Subcutaneous adipose tissue (tissue), 4 donors: ENCODE results near the gene MYO18B. TPM values are rescaled to one million over a fixed set of nuclear protein-coding genes. Genes with fewer than 3 reads are reported as not detected.

Experiments
- total RNA-seq, 4 donors: library from RNA; depleted of rRNA; stranded (reverse); fragments of >200 nt; gene quantifications; one replicate each; pipeline ENCODE4 v1.1.0, GENCODE V29; 2016
- TF ChIP-seq, protein P1 (sequence below): fragments of 450-650 bp; IDR thresholded peaks from one replicate; pipeline ENCODE4 v1.5.1; 2016; ENCODE audit warnings: low read depth, mild to moderate bottlenecking, control low read depth, antibody characterized with exemption, moderate library complexity

MYO18B gene
- total RNA-seq, 4 donors from 2014 or later = under 0.01 TPM; not detected in 3

DNA sequence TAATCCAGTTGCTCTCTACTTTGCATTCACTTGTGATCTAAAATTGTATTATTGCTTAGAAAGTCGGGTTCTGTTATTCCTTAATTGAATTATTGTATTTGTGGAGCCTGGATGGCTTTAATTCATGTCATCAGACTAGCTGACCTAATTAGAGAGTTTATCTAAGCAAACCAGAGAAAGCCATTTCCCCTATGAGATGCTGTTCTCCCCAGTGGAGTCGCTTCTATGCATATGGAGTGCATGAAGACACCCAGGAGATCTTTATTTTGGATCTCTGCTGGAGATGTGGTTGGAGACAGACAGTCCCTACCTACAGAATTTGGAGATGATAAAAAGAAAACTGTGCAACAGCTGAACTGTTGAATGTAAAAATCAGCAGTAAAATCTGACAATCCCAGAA lies 45.2 kb upstream of the MYO18B start:
- TF ChIP-seq, protein P1, sequence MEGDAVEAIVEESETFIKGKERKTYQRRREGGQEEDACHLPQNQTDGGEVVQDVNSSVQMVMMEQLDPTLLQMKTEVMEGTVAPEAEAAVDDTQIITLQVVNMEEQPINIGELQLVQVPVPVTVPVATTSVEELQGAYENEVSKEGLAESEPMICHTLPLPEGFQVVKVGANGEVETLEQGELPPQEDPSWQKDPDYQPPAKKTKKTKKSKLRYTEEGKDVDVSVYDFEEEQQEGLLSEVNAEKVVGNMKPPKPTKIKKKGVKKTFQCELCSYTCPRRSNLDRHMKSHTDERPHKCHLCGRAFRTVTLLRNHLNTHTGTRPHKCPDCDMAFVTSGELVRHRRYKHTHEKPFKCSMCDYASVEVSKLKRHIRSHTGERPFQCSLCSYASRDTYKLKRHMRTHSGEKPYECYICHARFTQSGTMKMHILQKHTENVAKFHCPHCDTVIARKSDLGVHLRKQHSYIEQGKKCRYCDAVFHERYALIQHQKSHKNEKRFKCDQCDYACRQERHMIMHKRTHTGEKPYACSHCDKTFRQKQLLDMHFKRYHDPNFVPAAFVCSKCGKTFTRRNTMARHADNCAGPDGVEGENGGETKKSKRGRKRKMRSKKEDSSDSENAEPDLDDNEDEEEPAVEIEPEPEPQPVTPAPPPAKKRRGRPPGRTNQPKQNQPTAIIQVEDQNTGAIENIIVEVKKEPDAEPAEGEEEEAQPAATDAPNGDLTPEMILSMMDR = no peak

- TF ChIP-seq, protein P1 = no peak
Measured at GRCh38 chr22:25697181-25697664, 44.8 kb upstream of the MYO18B start.

DNA sequence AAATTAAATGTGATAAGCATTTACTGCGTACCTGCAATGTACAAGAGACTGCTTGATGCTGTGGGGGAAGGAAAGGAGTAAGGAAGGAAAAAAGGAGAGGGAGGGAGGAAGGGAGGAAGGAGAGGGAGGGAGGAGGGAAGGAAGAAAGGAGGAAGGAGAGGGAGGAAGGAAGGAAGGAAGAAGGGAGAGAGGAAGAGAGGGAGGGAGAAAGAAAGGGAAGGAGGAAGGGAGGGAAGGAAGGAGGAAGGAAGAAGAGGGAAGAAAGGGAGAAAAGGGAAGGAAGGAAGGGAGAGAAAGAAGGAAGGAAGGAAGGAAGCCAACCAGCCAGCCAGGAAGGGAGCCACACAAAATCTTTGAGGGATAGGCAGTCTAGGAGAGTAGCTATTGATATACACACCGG lies 44.0 kb upstream of the MYO18B start:
- TF ChIP-seq, protein P1 = no peak

- TF ChIP-seq, protein P1 = no peak
Measured at GRCh38 chr22:25698461-25698860, 43.5 kb upstream of the MYO18B start.

DNA sequence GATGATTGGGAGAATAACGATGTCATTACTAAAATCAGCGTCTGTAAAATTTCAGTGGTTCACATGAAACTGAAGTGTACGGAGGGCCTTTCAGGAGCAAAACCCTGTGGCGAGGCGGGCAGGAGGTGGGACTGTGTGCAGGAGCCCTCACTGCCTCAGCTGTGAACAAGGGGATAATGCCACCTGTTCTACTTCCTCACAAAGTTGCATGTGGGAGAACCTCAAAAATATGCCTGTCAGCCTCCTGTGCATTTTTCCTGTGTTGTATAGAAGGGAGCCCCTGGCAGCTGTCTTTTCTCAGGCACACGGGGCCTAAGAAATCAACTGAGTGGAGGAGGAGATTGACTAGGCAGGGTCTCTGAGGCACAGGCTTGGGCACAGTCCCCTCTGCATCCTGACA lies 43.0 kb upstream of the MYO18B start:
- TF ChIP-seq, protein P1 = no peak

DNA sequence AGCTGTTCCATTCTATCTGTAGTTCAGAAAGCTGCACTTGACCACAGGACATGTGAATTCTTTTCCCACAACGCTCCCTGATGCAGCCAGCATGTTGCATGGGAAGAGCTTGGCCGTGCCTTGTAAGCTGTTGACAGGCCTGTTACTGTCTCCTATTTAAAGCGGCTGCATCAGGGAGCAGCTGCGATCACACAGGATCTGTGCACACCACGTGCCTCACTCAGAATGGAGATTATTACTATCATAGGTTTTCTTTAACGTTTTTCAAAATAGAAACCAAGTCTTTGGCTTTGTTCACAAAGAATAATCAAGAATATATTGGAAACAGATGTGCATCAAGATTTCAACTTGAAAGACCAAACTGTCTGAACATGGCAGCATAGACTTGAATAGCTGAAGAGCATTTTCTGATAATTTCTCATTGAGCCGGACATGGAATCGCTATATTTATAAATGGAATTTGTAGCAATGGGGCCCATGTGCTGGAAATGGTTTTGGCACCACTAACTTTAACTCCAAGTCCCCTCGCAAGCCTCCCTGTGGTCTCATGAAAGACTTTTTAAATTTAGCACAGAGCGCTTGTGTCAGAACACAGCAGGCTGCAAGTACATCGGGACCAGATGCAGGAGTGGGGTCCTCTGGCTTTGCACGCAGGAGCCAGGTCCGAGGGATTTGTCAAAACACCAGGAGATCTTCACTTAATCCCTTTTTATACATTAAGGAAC lies 40.8 kb upstream of the MYO18B start:
- TF ChIP-seq, protein P1 = no peak

DNA sequence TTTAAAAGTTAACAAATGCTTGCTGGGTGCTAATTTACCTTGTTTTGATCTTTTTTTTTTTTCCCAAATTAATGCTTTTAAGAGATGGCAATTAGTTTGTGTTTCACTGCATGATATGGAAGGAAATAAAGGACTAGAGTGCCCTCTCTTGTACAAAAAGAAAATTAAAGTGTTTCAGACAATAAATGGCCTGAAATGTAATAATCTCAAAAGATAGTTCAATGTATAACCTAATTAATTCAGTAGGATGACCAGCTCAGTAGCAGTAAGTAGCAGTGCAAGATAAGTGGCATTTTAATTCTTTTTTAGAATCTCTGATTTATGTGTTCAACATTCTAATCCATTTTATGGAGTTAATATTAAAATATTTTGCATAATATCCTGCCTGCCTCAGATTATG lies 39.9 kb upstream of the MYO18B start:
- TF ChIP-seq, protein P1 = no peak
